PC-9 (cell line): ENCODE measurements around the gene CASP8. TPM values are rescaled to one million over a fixed set of nuclear protein-coding genes. Genes with fewer than 3 reads are reported as not detected.

Experiments
- BruUV-seq: library from RNA; stranded (reverse); fragments of 400-500 nt; replicated peaks from 2 replicates; lab custom pipeline; 2021; lab: Mats Ljungman, UMichigan
- CTCF ChIA-PET: fragments of 300-600 bp; sonication (Branson Sonifier 250); formaldehyde crosslinking; loops from one replicate; lab custom pipeline; 2022; ENCODE audit warnings: antibody characterized with exemption; lab: Charles Lee
- POLR2A ChIA-PET: fragments of 300-600 bp; sonication (Branson Sonifier 250); formaldehyde crosslinking; loops from one replicate; lab custom pipeline; 2022; ENCODE audit warnings: antibody characterized with exemption; ENCODE audit not compliant: unreplicated experiment; lab: Charles Lee
- DNase-seq, 2 experiments: peaks; one replicate each; pipeline versions ENCODE4 v3.0.0 to v3.0.0-alpha.2; 2015 to 2022; ENCODE audit warnings: mixed read lengths in 1 of 2
- H2AFZ ChIP-seq: fragments of 200-600 bp; sonication (generic); 2 replicates; pipeline ENCODE4 v1.8.1; 2017; ENCODE audit warnings: antibody characterized with exemption
- H3F3A ChIP-seq: fragments of 200-600 bp; sonication (generic); 2 replicates; pipeline ENCODE4 v1.8.1; 2017; ENCODE audit warnings: antibody characterized with exemption, mild to moderate bottlenecking, low read depth; ENCODE audit not compliant: insufficient read depth
- H3K27ac ChIP-seq: fragments of 200-600 bp; sonication (generic); 2 replicates; pipeline ENCODE4 v1.6.1; 2016; ENCODE audit warnings: mixed run types
- H3K27me3 ChIP-seq: fragments of 200-600 bp; sonication (generic); 2 replicates; pipeline ENCODE4 v1.6.1; 2016; ENCODE audit warnings: low read depth, mixed run types; ENCODE audit not compliant: insufficient read depth
- H3K36me3 ChIP-seq: fragments of 200-600 bp; sonication (generic); 2 replicates; pipeline ENCODE4 v1.6.1; 2016; ENCODE audit warnings: low read depth, mixed run types
- H3K4me1 ChIP-seq: fragments of 200-600 bp; sonication (generic); replicated peaks from 2 replicates; pipeline ENCODE4 v1.6.1; 2016; ENCODE audit warnings: mixed run types; ENCODE audit not compliant: insufficient read depth
- H3K4me2 ChIP-seq: fragments of 200-600 bp; sonication (generic); 2 replicates; pipeline ENCODE4 v1.6.1; 2017; ENCODE audit warnings: mixed run types
- H3K4me3 ChIP-seq: fragments of 200-600 bp; sonication (generic); 2 replicates; pipeline ENCODE4 v1.6.1; 2016; ENCODE audit warnings: mixed run types
- H3K79me2 ChIP-seq: fragments of 200-600 bp; sonication (generic); 2 replicates; pipeline ENCODE4 v1.6.1; 2017; ENCODE audit warnings: low read depth, mixed run types
- H3K9me2 ChIP-seq: fragments of 200-600 bp; sonication (generic); 2 replicates; pipeline ENCODE4 v1.8.1; 2017; ENCODE audit warnings: mild to moderate bottlenecking; ENCODE audit not compliant: insufficient read depth
- H3K9me3 ChIP-seq: fragments of 200-600 bp; sonication (generic); 2 replicates; pipeline ENCODE4 v1.8.1; 2016; ENCODE audit warnings: low read depth; ENCODE audit not compliant: insufficient read depth
- H4K20me1 ChIP-seq: fragments of 200-600 bp; sonication (generic); 2 replicates; pipeline ENCODE4 v1.8.1; 2017; ENCODE audit not compliant: insufficient read depth
- CTCF ChIP-seq: fragments of 200-600 bp; sonication (generic); conservative IDR thresholded peaks from 2 replicates; pipeline ENCODE4 v1.6.1; 2017; ENCODE audit warnings: mixed run types, antibody characterized with exemption, mild to moderate bottlenecking, moderate library complexity
- EZH2 ChIP-seq: fragments of 200-600 bp; sonication (generic); IDR thresholded peaks from 2 replicates; pipeline ENCODE4 v1.8.0; 2017; ENCODE audit warnings: antibody characterized with exemption, low read depth
- intact Hi-C: fragments of 100-400 bp; cut with micrococcal nuclease; formaldehyde crosslinking; loops from one replicate; pipeline ENCODE4 v1.10.0; 2022; ENCODE audit not compliant: unreplicated experiment
- total RNA-seq: library from RNA; stranded (reverse); gene quantifications from 2 replicates; pipeline ENCODE4 v1.2.3, GENCODE V29; 2021

CASP8 gene
- total RNA-seq, 1 experiment from 2014 or later = 48.2 TPM

- BruUV-seq = no TSS peak
- H4K20me1 ChIP-seq = no peaks in the 10 kb centered on the region
- TF ChIP-seq EZH2 = no peak
- no peak for TF ChIP-seq CTCF
- intact Hi-C loops = no loop called here
- DNase-seq = no peak
- H3K27me3 ChIP-seq = no peaks in the 10 kb centered on the region
- H3K79me2 ChIP-seq = no peaks in the 10 kb centered on the region
- no peak overlapping the region for H3K4me2 ChIP-seq
- ChIA-PET POLR2A (no interaction called here), CTCF (no interaction called here)
- no peaks in the 10 kb centered on the region for H3K4me1 ChIP-seq
- H3K27ac ChIP-seq = no peak overlapping the region
- H3K9me2 ChIP-seq = no peaks in the 10 kb centered on the region
- no peaks in the 10 kb centered on the region for H3K9me3 ChIP-seq
- H3K36me3 ChIP-seq = no peaks in the 10 kb centered on the region
- H3K4me3 ChIP-seq = no peak overlapping the region
- H3F3A ChIP-seq = no peaks in the 10 kb centered on the region
- no peak overlapping the region for H2AFZ ChIP-seq
Measured at GRCh38 chr2:201329409-201329808, 69.1 kb downstream of the CASP8 start.

Other genes with a start within 250 kb of the CASP8 start
- gene HYCC2, start 188.9 kb upstream of the CASP8 start, total RNA-seq = 8.8 and 10.7 TPM in 2 replicates
- gene NDUFB3, start 188.5 kb upstream of the CASP8 start, total RNA-seq = 93.1 and 96.7 TPM in 2 replicates
- 75.4 and 99.1 TPM in 2 replicates for gene CFLAR, start 144.4 kb upstream of the CASP8 start, total RNA-seq
- gene CASP10, start 77.4 kb upstream of the CASP8 start, total RNA-seq = 15.2 and 16.9 TPM in 2 replicates
- gene FLACC1, start 96.8 kb downstream of the CASP8 start, total RNA-seq = 0.75 and 0.87 TPM in 2 replicates
- 18.8 and 33.2 TPM in 2 replicates for gene TRAK2, start 190.9 kb downstream of the CASP8 start, total RNA-seq
- 24.0 and 32.1 TPM in 2 replicates for gene STRADB, start 191.2 kb downstream of the CASP8 start, total RNA-seq